Activated gamma-delta T cell treated with Interleukin-2 at 50 U/mL for 16 hours (primary cell): Measurements from ENCODE around the gene ADAM12.

Experiments used
- DNase-seq: peaks from one replicate; pipeline ENCODE4 v3.0.0-alpha.2; 2020

ADAM12 gene

GRCh38 chr10:126041117-126041516 lies 347.2 kb downstream of the ADAM12 start:
- no peak for DNase-seq

DNA sequence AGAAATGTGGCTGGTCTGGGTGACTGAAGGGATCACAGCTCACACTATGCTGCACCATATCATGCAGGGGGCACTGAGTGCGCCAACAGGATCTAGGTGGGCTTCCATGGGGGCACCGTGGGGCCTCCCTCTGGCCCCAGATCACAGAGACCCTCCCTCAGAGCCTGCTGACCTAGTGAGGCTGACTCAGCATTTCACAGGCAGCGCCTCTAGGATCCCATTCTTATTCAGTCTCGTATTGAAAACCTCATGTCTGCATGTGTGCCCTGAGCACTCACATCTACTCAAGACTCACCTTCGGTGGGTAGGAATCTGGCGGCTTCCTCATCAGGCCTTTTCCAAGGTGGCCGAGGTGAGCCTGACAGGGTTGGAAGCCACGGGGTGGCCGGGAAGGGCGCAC lies 350.3 kb downstream of the ADAM12 start:
- no peak for DNase-seq

GRCh38 chr10:126036515-126036914 lies 351.8 kb downstream of the ADAM12 start:
- no peak for DNase-seq

- no peak for DNase-seq
Measured at GRCh38 chr10:126034586-126034985, 353.7 kb downstream of the ADAM12 start.

GRCh38 chr10:126029999-126030398 lies 358.3 kb downstream of the ADAM12 start:
- DNase-seq, result no peak

DNA sequence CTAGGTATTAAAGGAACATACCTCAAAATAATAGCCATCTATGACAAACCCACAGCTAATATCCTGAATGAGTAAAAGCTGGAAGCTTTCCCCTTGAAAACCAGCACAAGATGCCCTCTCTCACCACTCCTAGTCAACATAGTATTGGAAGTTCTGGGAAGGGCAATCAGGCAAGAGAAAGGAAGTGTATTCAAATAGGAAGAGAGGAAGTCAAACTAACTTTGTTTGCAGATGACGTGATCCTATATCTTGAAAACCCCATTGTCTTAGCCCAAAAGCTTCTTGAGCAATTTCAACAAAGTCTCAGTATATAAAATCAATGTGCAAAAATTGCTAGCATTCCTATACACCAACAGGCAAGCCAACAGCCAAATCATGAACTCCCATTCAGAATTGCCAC lies 360.6 kb downstream of the ADAM12 start:
- DNase-seq, result no peak

DNA sequence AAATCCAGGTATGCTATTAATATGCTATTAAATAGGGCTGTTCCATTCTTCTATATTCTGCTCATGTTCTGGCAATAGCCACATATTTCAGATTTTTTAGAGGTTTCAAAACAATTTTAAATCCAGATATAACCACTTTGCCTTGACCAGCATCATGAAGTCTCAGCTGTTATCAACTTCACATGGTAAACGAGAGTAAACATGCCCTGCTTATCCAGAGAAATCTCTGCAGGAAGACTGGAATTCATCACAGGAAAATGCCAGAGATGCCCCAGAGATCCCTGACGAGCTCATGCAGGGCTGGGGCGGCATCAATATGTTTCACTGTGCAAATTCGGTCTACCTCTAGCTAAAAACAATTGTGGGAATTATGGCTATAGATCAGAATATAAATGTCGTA lies 365.4 kb downstream of the ADAM12 start:
- DNase-seq, result no peak

GRCh38 chr10:126021833-126022500 lies 366.3 kb downstream of the ADAM12 start:
- DNase-seq, result no peak

DNA sequence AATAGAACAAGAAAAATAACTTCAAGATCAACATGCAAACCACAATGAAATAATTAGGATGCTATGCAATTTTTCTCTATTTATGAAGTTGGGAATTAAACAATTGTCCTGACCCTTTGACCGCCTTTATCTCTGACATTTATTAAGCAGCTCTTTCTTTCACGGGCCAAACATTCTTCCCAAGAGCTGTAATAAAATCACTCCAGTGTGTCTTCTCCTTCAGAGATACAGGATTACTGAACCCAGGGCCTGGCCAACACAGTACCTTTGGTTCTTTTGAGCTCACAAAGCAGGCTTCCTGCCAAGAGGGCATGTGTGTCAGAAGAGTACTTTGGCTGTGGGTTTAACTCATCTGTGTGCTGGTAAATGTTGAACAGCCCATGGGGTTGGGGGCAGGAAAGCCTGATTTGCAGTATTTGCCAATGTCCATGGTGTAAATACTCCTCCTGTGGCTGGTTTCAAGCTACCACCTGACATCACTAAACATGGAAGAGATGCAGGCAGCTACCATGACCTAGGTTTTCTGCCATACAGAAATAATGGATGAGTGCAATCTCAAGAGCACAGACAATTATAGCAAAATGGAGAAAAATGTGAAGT lies 370.2 kb downstream of the ADAM12 start:
- DNase-seq, result no peak

- DNase-seq, result no peak
Measured at GRCh38 chr10:126016882-126017281, 371.4 kb downstream of the ADAM12 start.

- no peak for DNase-seq
Measured at GRCh38 chr10:126016156-126016805, 372.0 kb downstream of the ADAM12 start.

GRCh38 chr10:126015413-126015812 lies 372.9 kb downstream of the ADAM12 start:
- no peak for DNase-seq

- no peak for DNase-seq
Measured at GRCh38 chr10:126014309-126014708, 374.0 kb downstream of the ADAM12 start.

GRCh38 chr10:126013489-126014281 lies 374.6 kb downstream of the ADAM12 start:
- no peak for DNase-seq

- DNase-seq, result no peak
Measured at GRCh38 chr10:126012485-126012884, 375.8 kb downstream of the ADAM12 start.

DNA sequence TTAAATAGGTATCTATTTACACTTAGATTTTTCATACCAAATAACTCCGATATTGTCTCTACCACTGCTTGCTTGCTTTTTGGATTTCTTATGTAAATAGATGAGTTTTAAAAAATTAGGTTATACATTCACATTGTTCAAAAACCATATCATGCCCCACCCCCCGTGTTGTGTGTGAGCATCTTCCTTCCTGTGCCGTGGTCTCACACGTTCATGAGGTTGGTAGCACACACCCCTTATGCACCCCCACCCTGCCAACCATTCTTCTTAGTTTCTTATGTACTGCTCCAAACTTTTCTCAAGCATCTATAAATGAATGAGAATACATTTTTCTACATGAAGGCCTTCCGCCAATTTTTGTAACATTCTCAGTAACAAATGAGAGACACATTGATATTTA lies 376.3 kb downstream of the ADAM12 start:
- no peak for DNase-seq

DNA sequence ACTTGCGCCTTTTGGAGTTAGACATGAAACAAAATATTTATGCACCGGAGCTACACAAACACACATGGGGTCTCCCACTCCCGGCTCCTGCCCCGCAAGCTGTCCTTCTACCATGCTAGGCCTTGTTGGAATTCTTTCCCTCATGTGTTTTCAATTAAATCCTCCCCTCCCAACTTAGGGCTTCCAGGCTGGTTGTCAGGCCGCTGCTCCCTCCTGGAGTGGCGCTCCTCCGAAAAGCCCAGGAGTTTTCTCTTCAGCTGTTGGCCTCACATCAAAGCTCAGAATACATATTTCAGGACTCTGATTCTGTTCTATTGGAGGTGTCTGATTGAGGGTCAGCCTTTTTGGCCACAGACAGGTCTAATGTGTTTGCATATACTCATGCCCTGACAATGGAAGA lies 378.6 kb downstream of the ADAM12 start:
- no peak for DNase-seq

- DNase-seq, result no peak
Measured at GRCh38 chr10:126006906-126007305, 381.4 kb downstream of the ADAM12 start.

- no peak for DNase-seq
Measured at GRCh38 chr10:126006264-126006663, 382.0 kb downstream of the ADAM12 start.

GRCh38 chr10:126004752-126005151 lies 383.5 kb downstream of the ADAM12 start:
- DNase-seq, result no peak

DNA sequence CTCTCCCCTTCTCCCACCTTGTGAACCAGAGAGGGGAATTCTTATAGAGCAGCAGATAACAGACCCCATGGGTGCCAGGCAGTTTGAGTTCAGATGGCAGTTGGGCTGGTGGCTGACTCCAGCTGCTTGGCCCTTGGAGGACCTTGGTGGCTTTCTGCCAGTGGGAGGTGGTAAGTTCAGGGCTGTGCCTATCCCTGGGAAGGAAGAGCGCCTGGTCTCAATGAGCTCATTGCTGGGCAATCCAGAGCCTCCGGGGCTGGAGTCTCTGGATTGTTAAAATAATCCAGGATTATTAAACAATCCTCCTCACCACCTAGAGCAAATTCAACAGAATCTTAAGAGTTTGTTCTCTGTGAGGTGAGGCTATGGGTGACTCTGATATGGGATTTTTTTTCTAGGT lies 386.7 kb downstream of the ADAM12 start:
- no peak for DNase-seq

DNA sequence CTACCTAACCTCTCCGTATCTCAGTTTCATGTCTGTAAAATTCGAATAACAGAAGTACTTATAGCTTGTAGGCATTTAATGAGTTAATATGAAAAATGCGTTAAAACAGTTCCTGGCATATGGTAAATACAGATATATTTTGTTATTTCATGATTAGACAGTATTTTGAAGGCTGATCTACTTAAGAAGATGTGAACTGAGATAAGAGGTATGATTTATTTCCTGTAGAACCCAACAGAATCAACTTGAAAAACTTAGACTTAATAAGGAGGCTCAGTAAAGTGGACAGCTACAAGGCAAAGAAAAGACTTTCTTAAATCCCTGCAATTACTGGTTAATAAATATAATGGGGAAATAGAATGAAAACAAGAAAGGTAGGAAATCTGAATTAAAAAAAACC lies 388.6 kb downstream of the ADAM12 start:
- no peak for DNase-seq

GRCh38 chr10:125997586-125997985 lies 390.7 kb downstream of the ADAM12 start:
- no peak for DNase-seq
